Right ventricle myocardium superior (tissue), 1 donor: ENCODE data around the gene LMBRD2. TPM values are rescaled to one million over a fixed set of nuclear protein-coding genes. Genes with fewer than 3 reads are reported as not detected.
"Not testable (repeated sequence)": the region's sequence is repeated elsewhere in the genome, so short reads cannot be mapped to it uniquely, and the experiment has no call there.

Source experiments
- ATAC-seq: fragments of 200-7000 bp; cut with Tn5 transposase; one replicate; pipeline ENCODE4 v1.9.1; 2020; ENCODE audit warnings: mild to moderate bottlenecking; ENCODE audit not compliant: poor library complexity
- DNase-seq: peaks from one replicate; pipeline ENCODE4 v3.0.0-alpha.2; 2020
- intact Hi-C: fragments of 100-400 bp; cut with DNase I; formaldehyde crosslinking; loops from one replicate; pipeline ENCODE4 v1.11.2; 2022
- long read RNA-seq: library from polyadenylated mRNA; unstranded; transcript quantifications from one replicate; pipeline ENCODE4 v2.0.0, GENCODE V29; 2021
- total RNA-seq: library from RNA; stranded (reverse); fragmentation: NEBNext Ultra II Directional; extraction: Animal tissue kit (Norgen Biotek cat#: 25700); gene quantifications from one replicate; pipeline ENCODE4 v1.2.1, GENCODE V29; 2021
- donor health status: DM: no; HTN: yes; CAD: no; lungs with severe emphysema.

LMBRD2 gene
- total RNA-seq = 9.5 TPM
- long read RNA-seq, full-length matches to known transcripts = 6 of 8 reads
- long read RNA-seq, partial matches to known transcripts = 1 of 8 reads
- long read RNA-seq, other reads (novel, unspliced or antisense) = 1 of 8 reads

DNA sequence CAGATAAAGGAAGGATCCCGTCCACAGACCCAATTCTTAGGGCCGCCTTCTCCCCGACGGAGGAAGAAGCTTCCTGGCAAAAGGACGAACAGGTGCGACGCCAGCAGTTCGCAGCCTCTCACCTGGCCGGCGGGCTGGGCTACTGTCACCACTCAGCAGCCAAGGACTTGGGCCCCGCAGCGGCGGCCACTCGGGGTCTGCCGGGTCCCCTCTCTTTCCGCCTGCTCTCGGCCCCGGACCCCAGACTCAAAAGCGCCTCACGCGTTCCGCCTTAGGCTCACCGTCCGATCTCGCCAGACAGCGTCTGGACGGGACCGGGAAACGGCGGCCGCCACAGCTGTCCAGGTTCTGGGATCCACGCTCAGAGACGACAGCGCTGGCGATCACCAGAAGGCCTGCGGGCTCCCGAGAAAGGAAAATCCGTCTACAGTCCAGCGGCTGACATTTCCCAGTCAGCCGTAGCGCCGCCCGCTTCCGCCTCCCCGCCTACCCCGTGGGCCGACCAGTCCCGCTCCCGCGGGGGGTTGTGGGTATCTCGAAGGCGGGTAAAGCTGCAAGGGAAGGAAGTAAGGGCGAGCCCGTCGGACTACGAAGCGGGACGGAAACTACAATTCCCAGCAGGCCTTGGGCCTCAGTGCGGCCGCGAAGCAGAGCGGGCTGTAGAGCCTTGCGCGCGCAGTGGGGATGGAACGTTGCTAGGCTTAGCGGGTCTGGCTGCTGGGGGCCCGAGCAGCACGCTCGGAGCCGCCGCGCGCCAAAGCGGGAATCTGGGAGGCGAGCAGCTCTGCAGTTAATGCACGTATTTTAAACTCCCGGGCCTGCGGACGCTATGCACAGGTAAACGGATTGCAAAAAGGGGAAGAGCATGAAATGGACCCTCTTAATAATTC is at the start of gene LMBRD2, which contains the start of gene SKP2:
TSS of gene LMBRD2 (minus strand) at position 454 of the 890 bp plus-strand sequence. CDS start 8,538 bp downstream, outside the sequence.
TSS of gene SKP2 (plus strand) at position 678 of the 890 bp plus-strand sequence. CDS start at position 830, 152 bp downstream.
- intact Hi-C loops = no loop called here
- peak; percentile 99 for DNase-seq

DNA sequence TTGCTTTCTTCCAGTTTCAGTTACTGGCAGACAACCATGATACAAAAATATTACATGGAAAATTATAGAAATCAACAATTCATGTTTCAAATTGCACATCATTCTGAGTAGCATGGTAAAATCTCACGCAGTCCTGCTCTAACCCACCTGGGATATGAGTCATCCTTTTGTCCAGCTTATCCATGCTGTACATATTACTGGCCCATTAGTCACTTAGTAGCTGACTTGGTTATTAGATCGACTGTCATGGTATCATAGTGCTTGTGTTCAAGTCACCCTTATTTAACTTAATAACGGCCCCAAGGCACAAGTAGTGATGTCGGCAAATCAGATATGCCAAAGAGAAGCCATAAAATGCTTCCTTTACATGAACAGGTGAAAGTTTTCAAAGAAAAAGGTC is 48.8 kb upstream of the LMBRD2 start:
- intact Hi-C loops = no loop called here
- DNase-seq = no peak
- ATAC-seq = no peak

More for the DNA sequence above, at the start of gene LMBRD2, which contains the start of gene SKP2:
- peak; percentile 99 for ATAC-seq

DNA sequence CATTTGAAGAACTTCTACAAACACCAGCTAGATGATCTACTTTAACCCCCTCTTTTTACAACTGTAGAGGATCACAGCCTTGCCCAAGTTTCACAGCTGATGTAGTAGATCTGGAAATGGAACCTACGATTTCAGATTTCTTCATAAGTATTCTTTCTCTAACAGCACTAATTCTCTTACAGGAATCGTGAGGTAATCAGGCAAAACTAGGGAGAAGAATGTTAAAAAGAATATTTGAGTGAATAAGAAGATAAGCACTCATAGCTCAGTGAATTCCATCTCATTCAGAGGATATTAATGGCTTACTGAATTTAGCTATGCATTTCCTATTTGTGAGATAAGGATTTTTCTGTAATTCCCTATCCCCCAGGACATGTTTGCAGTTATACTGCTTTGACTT is 47.9 kb upstream of the LMBRD2 start:
- no peak for ATAC-seq
- intact Hi-C loops = no loop called here
- no peak for DNase-seq

DNA sequence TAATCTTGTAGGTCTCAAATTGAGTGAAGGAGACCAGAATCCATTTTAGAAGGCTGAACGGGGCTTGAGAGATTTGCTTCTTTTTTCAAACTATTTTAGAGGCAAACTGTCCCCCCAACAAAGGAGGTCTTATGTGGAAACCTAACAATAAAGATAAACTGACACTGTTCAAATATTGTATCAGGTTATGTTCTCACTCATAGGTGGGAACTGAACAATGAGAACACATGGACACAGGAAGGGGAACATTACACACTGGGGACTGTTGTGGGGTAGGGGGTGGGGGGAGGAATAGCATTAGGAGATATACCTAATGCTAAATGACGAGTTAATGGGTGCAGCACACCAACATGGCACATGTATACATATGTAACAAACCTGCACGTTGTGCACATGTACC is 47.1 kb upstream of the LMBRD2 start:
- intact Hi-C loops, DNase-seq, ATAC-seq: not testable (repeated sequence)

DNA sequence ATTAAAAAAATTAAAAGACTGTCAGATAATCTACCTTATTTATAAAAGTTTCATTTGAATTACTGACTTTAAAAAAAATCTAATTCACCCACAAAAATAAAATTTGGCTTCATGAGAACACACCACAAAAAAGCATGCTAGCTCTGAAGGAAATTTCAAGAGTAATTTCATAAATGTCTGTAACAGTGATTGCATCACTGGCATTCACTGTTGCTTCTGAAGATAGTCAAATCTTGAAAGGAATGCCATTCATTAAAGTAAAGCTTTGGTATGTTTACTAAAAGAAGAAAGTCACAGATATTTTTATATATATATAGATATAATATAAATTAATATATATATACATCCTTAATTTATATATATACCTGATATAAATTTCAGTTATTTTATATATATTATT is 46.6 kb upstream of the LMBRD2 start:
- DNase-seq (no peak), ATAC-seq (no peak)
- intact Hi-C loops = no loop called here

DNA sequence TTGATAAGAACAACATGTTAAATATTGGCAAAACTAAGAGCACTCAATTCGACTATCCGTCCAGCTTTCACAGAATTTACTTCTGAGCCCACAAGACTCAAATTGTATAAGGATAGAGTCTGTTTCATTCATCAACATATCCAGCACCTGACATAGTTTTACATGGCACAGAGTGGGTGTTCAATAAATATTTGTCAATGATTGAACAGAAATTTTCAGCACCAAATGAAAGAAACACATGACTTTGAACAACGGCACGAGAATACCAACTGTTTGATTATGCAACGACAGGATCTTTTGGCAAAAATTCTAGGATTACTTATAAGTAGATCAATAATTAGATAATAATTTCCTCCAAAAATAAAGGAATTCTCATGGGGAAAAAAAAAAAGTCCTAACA is 42.1 kb upstream of the LMBRD2 start:
- intact Hi-C loops = no loop called here
- ATAC-seq = no peak

DNA sequence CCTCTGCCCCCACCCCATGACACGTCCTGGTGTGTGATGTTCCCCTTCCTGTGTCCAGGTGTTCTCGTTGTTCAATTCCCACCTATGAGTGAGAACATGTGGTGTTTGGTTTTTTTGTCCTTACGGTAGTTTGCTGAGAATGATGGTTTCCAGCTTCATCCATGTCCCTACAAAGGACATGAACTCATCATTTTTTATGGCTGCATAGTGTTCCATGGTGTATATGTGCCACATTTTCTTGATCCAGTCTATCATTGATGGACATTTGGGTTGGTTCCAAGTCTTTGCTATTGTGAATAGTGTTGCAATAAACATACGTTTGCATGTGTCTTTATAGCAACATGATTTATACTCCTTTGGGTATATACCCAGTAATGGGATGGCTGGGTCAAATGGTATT is 32.7 kb upstream of the LMBRD2 start:
- intact Hi-C loops, ATAC-seq, DNase-seq: not testable (repeated sequence)

More for the DNA sequence above, 42.1 kb upstream of the LMBRD2 start:
- no peak for DNase-seq

DNA sequence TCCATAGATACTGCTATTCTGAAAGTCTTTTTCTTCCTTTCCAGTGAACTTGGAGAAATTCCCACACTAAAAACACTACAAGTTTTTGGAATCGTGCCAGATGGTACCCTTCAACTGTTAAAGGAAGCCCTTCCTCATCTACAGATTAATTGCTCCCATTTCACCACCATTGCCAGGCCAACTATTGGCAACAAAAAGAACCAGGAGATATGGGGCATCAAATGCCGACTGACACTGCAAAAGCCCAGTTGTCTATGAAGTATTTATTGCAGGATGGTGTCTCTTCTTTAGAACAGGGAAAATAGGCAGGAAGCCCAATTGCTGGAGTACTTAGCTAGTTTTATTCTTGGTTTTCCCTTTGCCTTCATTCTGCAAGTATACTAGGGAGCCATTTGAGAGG is 30.1 kb upstream of the LMBRD2 start:
- intact Hi-C loops = no loop called here
- no peak for DNase-seq
- ATAC-seq = no peak

DNA sequence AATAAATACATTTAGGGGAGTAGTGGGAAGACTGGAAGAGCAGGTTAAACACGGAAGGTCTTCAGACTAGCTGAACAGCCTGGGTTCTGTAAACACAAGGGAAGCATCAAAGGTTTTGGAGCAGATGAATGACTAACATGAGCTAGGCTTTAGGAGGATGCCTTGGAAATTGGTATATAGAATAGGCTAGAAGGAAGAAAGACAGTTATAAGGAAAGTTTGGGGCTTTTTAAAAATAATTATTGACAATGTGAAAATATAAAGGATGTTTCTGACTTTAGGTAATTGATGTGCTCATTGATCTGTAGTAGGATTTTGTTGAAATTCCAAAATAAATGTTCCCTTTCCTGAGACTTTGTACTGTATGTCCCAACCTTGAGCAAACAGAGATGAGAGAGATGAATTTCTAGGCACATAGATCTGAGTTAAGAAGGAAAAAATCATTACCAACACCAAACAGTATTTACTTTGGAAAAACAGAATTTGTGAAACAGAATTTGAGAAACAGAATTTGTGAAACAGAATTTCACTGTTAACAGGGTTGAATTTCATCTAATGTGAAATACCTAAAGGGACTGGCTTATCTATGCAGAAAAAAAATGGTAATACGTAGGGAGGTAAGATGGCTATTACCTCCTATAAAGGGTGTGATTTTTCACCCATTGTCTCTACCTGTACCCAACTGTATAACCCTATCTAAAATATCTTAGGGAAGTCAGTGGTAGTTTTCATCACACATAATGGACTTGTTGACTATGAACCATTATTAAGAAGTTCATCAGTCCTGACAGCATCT is 29.1 kb upstream of the LMBRD2 start:
- no peak for ATAC-seq
- intact Hi-C loops = no loop called here

DNA sequence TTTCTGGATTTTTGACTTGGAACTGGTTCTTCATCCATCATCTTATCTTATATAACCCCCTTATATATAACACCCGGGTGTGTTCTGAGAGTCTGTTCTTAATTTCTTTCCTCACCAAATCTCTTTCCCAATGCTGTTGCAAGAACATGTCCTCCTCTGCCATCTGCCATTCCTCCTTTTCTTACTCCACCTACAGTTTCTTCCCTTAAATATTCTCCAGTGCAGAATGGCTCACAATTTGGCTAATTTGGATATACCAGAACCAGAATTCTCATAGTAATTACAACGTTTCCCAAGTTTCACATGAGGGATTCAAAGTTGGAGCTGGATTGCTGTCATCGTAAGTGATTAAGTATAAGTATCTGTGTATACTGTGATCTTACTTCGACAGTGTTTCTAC is 28.3 kb upstream of the LMBRD2 start:
- no peak for DNase-seq
- no peak for ATAC-seq
- intact Hi-C loops = loop anchor here (5.0 kb wide), 1 partner anchor 217 kb away; no protein-coding TSS in a partner anchor

More for the DNA sequence above, 29.1 kb upstream of the LMBRD2 start:
- no peak for DNase-seq

DNA sequence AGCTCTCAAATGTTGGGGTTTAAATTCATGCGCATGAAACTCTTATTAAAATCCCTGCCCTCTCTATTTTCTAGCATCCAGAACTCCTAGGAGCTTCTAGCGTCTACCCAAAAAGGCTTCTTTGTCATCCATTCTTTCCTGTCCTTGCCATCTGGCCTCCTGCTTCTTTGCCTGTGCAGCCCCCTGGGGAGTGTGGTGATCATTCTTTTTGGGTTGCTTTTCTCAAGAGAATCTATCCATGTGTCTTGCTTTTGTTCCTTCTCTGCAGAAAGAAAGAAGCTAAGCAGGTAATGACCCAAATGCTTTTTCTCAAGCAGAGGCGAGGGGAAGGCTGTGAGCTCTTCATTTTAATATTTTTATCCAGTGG is 26.8 kb upstream of the LMBRD2 start:
- no peak for ATAC-seq
- DNase-seq = no peak
- intact Hi-C loops = loop anchor here (5.0 kb wide), 1 partner anchor 219 kb away; no protein-coding TSS in a partner anchor

DNA sequence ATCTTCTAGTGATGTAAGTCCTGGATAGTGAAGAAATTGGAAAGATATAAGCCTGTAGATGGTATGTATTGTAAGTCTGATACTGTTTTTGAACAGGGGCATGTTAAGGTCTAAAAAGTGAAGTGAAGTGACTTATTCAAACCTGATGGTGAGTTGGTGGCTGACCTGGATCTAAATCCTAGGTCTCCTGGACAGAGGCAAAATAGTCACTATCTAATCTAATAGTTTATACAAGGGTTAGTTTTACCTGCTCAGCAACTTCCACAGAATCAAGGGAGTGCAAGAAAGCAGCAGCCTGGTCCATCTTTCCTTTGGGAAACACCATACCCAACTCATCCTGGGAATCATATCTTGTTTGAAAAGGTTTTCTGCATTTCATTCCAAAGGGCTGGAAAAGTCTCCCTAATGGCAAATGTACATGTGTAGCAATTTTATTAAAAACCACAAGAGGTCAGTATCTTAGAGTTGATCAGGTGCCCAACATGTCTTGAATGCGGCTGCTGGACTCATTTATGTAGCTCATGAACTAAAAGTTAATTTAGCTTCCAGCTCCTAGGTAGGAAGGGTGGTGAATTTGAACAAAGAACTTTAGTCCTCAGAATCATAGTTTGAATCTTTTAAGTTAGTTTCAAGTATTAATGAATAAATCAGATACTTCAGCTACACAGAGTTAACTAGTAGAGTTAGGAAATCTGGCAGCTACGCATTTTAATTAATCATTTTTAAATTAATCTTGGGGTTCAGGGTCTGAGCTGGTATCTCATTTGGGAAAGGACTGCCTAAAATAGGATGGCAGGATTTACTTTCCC is 26.2 kb upstream of the LMBRD2 start:
- intact Hi-C loops = loop anchor here (5.0 kb wide), 1 partner anchor 219 kb away; no protein-coding TSS in a partner anchor
- ATAC-seq = peak; percentile 71

DNA sequence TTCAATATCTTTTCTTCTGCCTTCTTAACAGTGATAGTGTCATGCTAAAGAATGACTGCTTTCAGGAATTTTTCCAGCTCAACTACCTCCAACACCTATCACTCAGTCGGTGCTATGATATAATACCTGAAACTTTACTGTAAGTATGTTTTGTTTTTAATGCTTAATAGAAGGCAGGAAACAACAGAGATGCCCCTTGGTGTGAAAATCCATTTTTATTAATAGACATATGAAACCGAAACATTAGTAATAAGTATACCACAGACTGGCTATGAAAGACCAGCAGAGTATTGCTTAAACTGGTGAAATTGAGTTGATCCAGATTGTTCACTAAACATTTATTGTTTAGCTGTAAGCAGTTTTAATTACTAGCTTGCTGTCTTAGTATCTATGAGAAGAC is 25.5 kb upstream of the LMBRD2 start:
- ATAC-seq = no peak
- intact Hi-C loops = loop anchor here (5.0 kb wide), 1 partner anchor 220 kb away; no protein-coding TSS in a partner anchor
- DNase-seq = no peak

More for the DNA sequence above, 26.2 kb upstream of the LMBRD2 start:
- DNase-seq = no peak

DNA sequence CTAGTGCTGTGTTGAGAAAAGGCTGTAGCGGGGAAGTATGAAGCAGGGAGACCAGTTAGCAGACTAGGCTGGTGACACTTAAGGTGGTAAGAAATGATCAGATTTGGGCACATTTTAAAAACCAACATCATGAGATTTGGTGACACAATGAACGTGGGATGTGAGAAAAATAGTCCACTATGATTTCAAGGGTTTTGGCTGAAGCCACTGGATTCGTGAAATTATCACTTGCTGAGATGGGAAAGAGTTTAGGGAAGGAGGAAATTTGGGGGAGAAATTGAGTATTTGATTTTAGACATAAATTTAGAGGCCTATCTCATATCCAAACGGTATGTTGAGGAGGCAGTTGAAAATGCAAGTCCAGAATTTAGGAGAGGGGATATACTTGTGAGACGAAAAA is 23.4 kb upstream of the LMBRD2 start:
- DNase-seq = no peak
- no peak for ATAC-seq
- intact Hi-C loops = loop anchor here (5.0 kb wide), 1 partner anchor 222 kb away; no protein-coding TSS in a partner anchor

DNA sequence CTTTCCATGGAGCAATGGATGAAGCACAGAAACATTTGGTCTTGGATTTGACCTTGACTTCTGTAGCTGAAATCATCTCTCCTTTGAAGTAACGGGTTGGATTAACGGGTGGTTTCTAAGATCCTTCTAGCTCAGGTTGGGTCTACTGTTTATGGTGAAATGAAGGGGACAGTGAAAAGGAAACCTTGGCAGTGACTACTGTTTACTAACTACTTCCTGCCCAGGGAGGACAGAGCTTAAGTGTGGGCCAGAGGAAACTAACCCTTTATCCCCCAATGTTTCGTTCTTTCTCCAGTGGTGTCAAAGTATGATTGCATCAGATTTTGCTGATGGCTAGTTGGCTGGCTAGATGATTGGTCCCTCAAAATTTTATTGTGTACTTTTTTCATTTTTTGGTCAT is 22.4 kb upstream of the LMBRD2 start:
- intact Hi-C loops = no loop called here
- ATAC-seq (no peak), DNase-seq (no peak)

DNA sequence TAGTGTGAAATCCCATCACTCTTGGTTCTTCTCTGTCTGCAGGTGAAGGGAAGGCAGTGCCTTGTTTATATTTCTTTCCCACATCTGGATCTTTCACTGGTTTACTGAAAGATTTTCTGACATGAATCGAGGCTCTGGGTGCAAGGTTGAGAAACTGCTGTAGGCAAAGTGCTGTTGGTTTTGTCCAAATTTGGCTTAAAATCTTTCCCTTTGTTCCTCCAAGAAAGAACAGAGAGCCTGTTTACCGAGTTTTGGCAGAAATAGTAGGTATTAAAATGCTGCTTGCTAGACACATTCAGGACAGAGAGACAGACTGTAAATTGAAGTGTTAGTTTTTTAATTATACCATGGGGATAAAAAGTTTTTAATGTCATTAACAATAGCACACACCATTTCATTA is 21.7 kb upstream of the LMBRD2 start:
- ATAC-seq (no peak), DNase-seq (no peak)
- intact Hi-C loops = no loop called here

DNA sequence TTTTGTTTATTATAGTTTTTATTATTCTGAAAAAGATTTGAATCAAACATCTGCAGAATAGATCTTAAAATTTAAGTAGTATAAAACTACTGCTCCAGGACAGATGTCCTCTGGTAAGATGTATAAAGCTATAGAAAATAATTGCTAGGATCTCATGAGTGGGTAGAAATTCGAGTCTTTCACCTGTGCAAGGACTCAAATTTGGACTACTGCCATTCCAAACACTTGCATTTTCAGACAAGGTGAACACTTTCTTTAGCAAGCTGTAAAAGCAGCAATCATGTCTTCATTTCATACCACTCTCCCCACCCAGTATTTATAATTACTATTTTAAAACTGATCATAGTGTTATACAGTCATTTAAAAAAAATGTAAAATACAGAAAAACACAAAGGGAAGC is 20.9 kb upstream of the LMBRD2 start:
- intact Hi-C loops = no loop called here
- no peak for ATAC-seq
- DNase-seq = no peak

DNA sequence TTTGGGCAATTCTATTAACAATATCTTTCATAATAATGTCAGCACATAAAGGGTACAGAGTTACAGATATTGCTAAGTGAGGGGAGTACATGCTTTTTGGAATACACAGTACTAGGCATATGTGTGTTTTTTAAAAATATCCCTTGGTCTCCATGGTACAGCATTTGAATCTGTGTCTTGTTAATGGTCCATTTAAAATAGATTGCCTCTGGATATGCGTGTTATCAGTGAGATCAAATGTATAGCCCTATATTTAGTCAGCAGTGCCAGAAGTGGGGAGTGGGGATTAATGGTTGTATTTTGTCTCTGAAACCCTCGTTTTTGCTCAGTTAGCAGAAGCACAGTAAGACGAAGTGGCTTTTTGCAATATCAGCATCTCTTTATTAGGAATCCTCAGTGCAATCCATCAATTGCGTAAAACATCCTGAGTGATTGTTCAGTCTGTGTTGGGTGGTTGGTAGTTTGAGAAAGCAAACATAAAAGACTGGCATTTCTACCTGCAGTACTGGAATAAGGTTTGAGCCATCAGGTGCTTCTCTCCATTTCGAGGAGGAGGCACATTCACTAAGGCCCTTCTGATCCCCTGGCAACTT is 19.2 kb upstream of the LMBRD2 start:
- DNase-seq (no peak), ATAC-seq (peak; percentile 39)
- intact Hi-C loops = no loop called here
